PFSK-1 (cell line): Measurements from ENCODE around the gene CTU1.

ENCODE experiments used
- POLR2AphosphoS5 ChIP-seq: IDR thresholded peaks from 2 replicates; pipeline ENCODE4 v1.6.1; 2012; ENCODE audit warnings: low read depth, mild to moderate bottlenecking, control low read depth, low read length, moderate library complexity
- REST ChIP-seq, 2 experiments: IDR thresholded peaks; 2 replicates each; pipeline versions ENCODE4 v1.6.1 to v1.8.0; 2011 to 2012; ENCODE audit warnings: low read depth in 2 of 2, low read length in 2 of 2, control low read depth in 1 of 2, inconsistent platforms in 1 of 2, mild to moderate bottlenecking in 1 of 2, moderate library complexity in 1 of 2; ENCODE audit not compliant: insufficient read depth in 1 of 2
- SIN3A ChIP-seq: IDR thresholded peaks from 2 replicates; pipeline ENCODE4 v1.6.1; 2012; ENCODE audit warnings: mild to moderate bottlenecking, low read length, moderate library complexity, borderline replicate concordance; ENCODE audit not compliant: insufficient read depth
- TAF1 ChIP-seq: IDR thresholded peaks from 2 replicates; pipeline ENCODE4 v1.6.1; 2012; ENCODE audit warnings: low read length, control low read depth, borderline replicate concordance; ENCODE audit not compliant: insufficient read depth

- TF ChIP-seq POLR2AphosphoS5, result no peak
- no peak for TF ChIP-seq REST (IDR thresholded peaks at IDR 0.05; ENCODE audit: insufficient read depth in 1 of 2, low read depth in 2 of 2, low read length in 2 of 2)
- no peak for TF ChIP-seq SIN3A
- no peak for TF ChIP-seq TAF1
Observed at GRCh38 chr19:51078104-51078503, 30.1 kb downstream of the CTU1 start.
